Lung (tissue), 12 donors: ENCODE data around the gene IGSF23. TPM values are rescaled to one million over a fixed set of nuclear protein-coding genes. Genes with fewer than 3 reads are reported as not detected.
"Not testable (repeated sequence)": the region's sequence is repeated elsewhere in the genome, so short reads cannot be mapped to it uniquely, and the experiment has no call there.

Experiments used
- ATAC-seq: fragments of 200-7000 bp; cut with Tn5 transposase; one replicate; pipeline ENCODE4 v1.9.1; 2020; ENCODE audit warnings: moderate number of reproducible peaks; ENCODE audit not compliant: insufficient read depth, low FRiP score
- DNase-seq, 3 donors: peaks; one replicate each; pipeline ENCODE4 v3.0.0-alpha.2; 2013 to 2017
- H3K27ac ChIP-seq, 2 donors: one replicate each; pipeline ENCODE4 v1.5.1; 2013; ENCODE audit warnings: mild to moderate bottlenecking in 2 of 2, moderate library complexity in 2 of 2, control low read depth in 1 of 2, inconsistent platforms in 1 of 2, low read depth in 1 of 2, low read length in 1 of 2
- H3K27me3 ChIP-seq, 3 donors: one replicate each; pipeline ENCODE4 v1.5.1; 2013; ENCODE audit warnings: low read length in 2 of 3; ENCODE audit not compliant: control insufficient read depth in 3 of 3, insufficient read depth in 3 of 3
- H3K36me3 ChIP-seq, 4 donors: one replicate each; pipeline ENCODE4 v1.5.1; 2013; ENCODE audit warnings: low read length in 4 of 4, mild to moderate bottlenecking in 1 of 4, moderate library complexity in 1 of 4; ENCODE audit not compliant: control insufficient read depth in 4 of 4, insufficient read depth in 4 of 4
- H3K4me1 ChIP-seq, 5 donors: one replicate each; pipeline ENCODE4 v1.5.1; 2013; ENCODE audit warnings: low read length in 5 of 5, mild to moderate bottlenecking in 2 of 5, moderate library complexity in 1 of 5; ENCODE audit not compliant: control insufficient read depth in 5 of 5, insufficient read depth in 5 of 5
- H3K4me3 ChIP-seq: one replicate; pipeline ENCODE4 v1.5.1; 2013; ENCODE audit warnings: mild to moderate bottlenecking, control low read depth, moderate library complexity
- H3K9ac ChIP-seq, 2 donors: one replicate each; pipeline ENCODE4 v1.5.1; 2013; ENCODE audit warnings: low read length in 2 of 2, control low read depth in 1 of 2; ENCODE audit not compliant: insufficient read depth in 1 of 2
- H3K9me3 ChIP-seq, 4 donors: one replicate each; pipeline ENCODE4 v1.5.1; 2013; ENCODE audit warnings: low read length in 3 of 4, mild to moderate bottlenecking in 1 of 4, moderate library complexity in 1 of 4; ENCODE audit not compliant: control insufficient read depth in 4 of 4, insufficient read depth in 3 of 4
- WGBS, 2 donors: extraction: QIAGEN DNeasy Blood & Tissue Kit; methylation state at CpG; one replicate each; pipeline ENCODE4 v1.1.7; 2013; 5-methylcytosine and 5-hydroxymethylcytosine counted together
- polyA plus RNA-seq, 2 donors: library from polyadenylated mRNA; stranded (reverse); fragments of 200-250 nt; gene quantifications; one replicate each; pipeline ENCODE4 v1.2.1, GENCODE V29; 2013
- total RNA-seq, 2 donors: library from RNA; depleted of rRNA in 1 of 2; stranded (reverse); fragments of >200 nt in 1 of 2; gene quantifications; one replicate each; pipeline ENCODE4 v1.2.1, GENCODE V29; 2014 to 2021
- TF ChIP-seq, protein P1 (sequence below): IDR thresholded peaks from 2 replicates; pipeline ENCODE4 v1.5.1; 2012; ENCODE audit warnings: mild to moderate bottlenecking; ENCODE audit errors: control extremely low read depth, extremely low read depth
- donor health status: control.
- donor health status: control.
- donor health status: Bipolar disorder and iron deficiency.
- donor health status: healthy.
- donor health status: DM: yes; HTN: yes; CAD: no.

IGSF23 gene
- total and polyA plus RNA-seq, 4 donors: not detected

DNA sequence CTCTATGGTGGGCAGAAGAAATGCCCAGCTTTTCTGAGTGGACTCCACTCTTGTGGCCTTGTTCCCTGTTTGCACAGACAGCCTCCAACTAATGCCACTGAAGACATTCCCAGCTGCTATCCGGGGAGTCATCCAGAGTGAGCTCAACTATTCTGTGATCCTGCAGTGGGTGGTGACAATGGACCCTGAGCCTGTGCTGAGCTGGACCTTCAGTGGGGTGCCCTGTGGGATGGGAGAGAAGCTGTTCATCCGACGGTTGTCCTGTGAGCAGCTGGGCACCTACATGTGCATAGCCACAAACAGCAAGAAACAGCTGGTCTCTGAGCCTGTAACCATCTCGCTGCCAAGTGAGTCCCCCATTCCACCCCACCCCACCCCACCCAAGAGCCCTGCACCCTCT is 10.3 kb downstream of the IGSF23 start:
- DNase-seq: no peak
- Histone ChIP-seq H3K27ac (no peak overlapping the region), H3K36me3 (no peaks in the 10 kb centered on the region), H3K4me3 (no peak overlapping the region), H3K9ac (no peak overlapping the region), H3K27me3 (no peaks in the 10 kb centered on the region), H3K4me1 (peaks cover 0 to 2% (median 0%) of the 10 kb centered on the region in 5 donors), H3K9me3 (no peaks in the 10 kb centered on the region)
- TF ChIP-seq, protein P1, sequence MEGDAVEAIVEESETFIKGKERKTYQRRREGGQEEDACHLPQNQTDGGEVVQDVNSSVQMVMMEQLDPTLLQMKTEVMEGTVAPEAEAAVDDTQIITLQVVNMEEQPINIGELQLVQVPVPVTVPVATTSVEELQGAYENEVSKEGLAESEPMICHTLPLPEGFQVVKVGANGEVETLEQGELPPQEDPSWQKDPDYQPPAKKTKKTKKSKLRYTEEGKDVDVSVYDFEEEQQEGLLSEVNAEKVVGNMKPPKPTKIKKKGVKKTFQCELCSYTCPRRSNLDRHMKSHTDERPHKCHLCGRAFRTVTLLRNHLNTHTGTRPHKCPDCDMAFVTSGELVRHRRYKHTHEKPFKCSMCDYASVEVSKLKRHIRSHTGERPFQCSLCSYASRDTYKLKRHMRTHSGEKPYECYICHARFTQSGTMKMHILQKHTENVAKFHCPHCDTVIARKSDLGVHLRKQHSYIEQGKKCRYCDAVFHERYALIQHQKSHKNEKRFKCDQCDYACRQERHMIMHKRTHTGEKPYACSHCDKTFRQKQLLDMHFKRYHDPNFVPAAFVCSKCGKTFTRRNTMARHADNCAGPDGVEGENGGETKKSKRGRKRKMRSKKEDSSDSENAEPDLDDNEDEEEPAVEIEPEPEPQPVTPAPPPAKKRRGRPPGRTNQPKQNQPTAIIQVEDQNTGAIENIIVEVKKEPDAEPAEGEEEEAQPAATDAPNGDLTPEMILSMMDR: no peak
- ATAC-seq: no peak
- 91 to 93% methylated on average over 4 of the region's 4 CpGs for WGBS, 2 donors

DNA sequence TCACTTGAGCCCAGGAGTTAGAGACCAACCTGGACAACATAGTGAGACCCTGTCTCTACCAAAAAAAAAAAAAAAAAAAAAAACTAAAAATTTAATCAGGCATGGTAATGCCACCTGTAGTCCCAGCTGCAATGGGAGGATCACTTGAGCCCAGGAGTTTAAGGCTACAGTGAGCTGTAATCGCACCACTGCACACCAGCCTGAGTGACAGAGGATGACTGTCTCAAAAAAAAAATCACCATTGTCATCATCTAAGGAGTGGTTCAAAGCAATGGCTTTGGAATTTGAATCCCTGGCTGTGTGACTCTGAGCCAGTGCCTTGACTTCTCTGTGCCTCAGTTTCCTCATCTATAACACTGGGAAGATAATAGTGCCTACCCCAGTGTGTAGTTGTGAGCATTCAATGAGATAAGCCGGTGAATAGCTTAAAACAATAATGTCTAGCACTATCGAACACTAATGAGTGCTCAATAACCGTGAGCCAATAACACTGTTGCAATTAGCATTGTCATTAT is 11.5 kb downstream of the IGSF23 start:
- no peak for ATAC-seq
- DNase-seq: no peak
- no peak overlapping the region for H3K9ac ChIP-seq
- no peak overlapping the region for H3K27ac ChIP-seq
- H3K9me3 ChIP-seq: no peaks in the 10 kb centered on the region
- no peaks in the 10 kb centered on the region for H3K36me3 ChIP-seq
- peaks cover 0 to 2% (median 0%) of the 10 kb centered on the region in 5 donors for H3K4me1 ChIP-seq
- TF ChIP-seq, protein P1: no peak
- no peak overlapping the region for H3K4me3 ChIP-seq
- no peaks in the 10 kb centered on the region for H3K27me3 ChIP-seq
- WGBS, 2 donors: 97 to 98% methylated on average over 4 of the region's 4 CpGs

DNA sequence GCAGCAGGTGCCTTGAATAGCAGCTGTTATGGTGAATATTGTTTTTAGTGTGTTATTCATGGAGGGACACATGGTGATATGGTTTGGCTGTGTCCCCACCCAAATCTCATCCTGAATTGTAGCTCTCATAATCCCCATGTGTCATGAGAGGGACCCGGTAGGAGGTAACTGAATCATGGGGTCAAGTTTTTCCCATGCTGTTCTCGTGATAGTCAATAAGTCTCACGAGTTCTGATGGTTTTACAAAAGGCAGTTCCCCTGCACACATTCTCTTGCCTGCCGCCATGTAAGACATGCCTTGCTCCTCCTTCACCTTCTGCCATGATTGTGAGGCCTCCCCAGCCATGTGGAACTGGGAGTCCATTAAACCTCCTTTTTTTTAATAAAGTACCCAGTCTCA is 12.3 kb downstream of the IGSF23 start:
- not testable (repeated sequence) for H3K9me3 ChIP-seq, ATAC-seq, DNase-seq, H3K9ac ChIP-seq, H3K27ac ChIP-seq, H3K4me3 ChIP-seq, H3K4me1 ChIP-seq, H3K27me3 ChIP-seq, H3K36me3 ChIP-seq
- WGBS, 2 donors: 93 to 96% methylated on average over 4 of the region's 4 CpGs

DNA sequence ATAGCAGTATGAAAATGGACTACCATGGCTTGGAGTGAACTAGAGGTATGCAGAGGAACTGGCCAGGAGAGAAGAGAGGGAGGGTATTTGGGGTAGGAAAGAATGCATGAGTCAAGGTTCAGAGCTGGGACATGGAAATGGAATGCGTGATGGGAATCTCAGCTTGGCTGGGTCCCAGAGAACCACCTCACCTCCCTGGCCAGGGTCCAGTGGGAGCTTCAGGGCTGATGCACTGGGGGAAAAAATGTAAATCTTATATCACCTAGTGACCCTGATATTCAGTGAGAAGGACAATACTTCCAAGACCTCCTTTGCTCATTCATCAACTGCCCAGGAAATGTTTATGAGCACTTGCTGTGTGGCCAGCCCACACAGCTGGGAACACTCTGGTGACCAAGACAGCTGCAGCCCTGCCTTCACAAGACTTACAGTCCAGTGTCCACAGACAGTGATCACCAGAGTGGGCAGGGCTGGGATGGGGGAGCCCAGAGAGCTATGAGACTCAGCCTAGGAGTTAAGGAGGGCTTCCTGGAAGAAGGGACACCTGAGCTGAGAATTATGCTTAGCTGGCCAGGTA is 12.8 kb downstream of the IGSF23 start:
- TF ChIP-seq, protein P1: no peak
- Histone ChIP-seq H3K27ac (no peak overlapping the region), H3K9ac (no peak overlapping the region), H3K27me3 (no peaks in the 10 kb centered on the region), H3K36me3 (no peaks in the 10 kb centered on the region), H3K4me3 (no peak overlapping the region), H3K4me1 (peaks cover 0 to 2% (median 0%) of the 10 kb centered on the region in 5 donors), H3K9me3 (no peaks in the 10 kb centered on the region)
- ATAC-seq (peak; percentile 67), DNase-seq (no peak)
- WGBS, 2 donors: 24 to 68% methylated on average over 1 of the region's 1 CpG
